Measurements from ENCODE around the gene CLEC1B. TPM values are rescaled to one million over a fixed set of nuclear protein-coding genes. Genes with fewer than 3 reads are reported as not detected.
"Not testable (repeated sequence)": the region's sequence is repeated elsewhere in the genome, so short reads cannot be mapped to it uniquely, and the experiment has no call there.

CLEC1B gene
- total and polyA plus RNA-seq, 2 of the 13 experiments (the other 11 are each of a cell fraction or from before 2014, with no cell fraction given): not detected

DNA sequence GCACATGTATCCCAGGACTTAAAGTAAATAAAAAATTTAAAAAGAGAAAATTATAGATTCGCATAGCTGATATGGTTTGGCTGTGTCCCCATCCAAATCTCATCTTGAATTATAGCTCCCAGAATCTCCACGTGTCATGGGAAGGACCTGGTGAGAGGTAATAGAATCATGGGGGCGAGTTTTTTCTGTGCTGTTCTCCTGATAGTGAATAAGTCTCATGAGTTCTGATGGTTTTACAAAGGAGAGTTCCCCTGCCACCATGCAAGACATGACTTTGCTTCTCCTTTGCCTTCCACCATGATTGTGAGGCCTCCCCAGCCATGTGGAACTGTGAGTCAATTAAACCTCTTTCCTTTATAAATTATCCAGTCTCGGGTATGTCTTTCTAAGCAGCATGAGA is 27.7 kb upstream of the CLEC1B start:
- ATAC-seq; DNase-seq (ENCODE audit: low spot score); H3K4me1 ChIP-seq (ENCODE audit: insufficient read depth, low read length); in situ Hi-C loops (cut with HindIII; ENCODE audit: extremely low pct_ligation_motif_present, low pct_unique_long_range_greater_than_20kb); H4K20me1 ChIP-seq (ENCODE audit: insufficient read depth, low read length); H3K79me2 ChIP-seq (ENCODE audit: insufficient read depth, low read length); H3K36me3 ChIP-seq (replicated peaks in 1 of 2; ENCODE audit: control insufficient read depth in 1 of 2, insufficient read depth in 2 of 2, low read length in 2 of 2); CTCF ChIA-PET (ENCODE audit: low intra/inter-chr PET ratio, low total read pairs); FAIRE-seq; intact Hi-C loops (cut with micrococcal nuclease; ENCODE audit: unreplicated experiment); H3K4me2 ChIP-seq (ENCODE audit: low read depth, low read length); H3K27ac ChIP-seq (ENCODE audit: extremely low read length, insufficient read depth, low read length); H3K9me3 ChIP-seq (ENCODE audit: low read length); H3K27me3 ChIP-seq (ENCODE audit: control insufficient read depth in 1 of 2, insufficient read depth in 2 of 2, low read length in 2 of 2); H3K4me3 ChIP-seq (replicated peaks in 1 of 3; ENCODE audit: insufficient read depth in 1 of 3, low read depth in 2 of 3, low read length in 3 of 3); BruUV-seq (replicated peaks); H3K9ac ChIP-seq (ENCODE audit: insufficient read depth, low read depth, low read length); POLR2A ChIA-PET; H2AFZ ChIP-seq (ENCODE audit: low read length): not testable (repeated sequence)
- WGBS (ENCODE audit: low lambda C conversion rate): under 1% methylated on average over 4 of the region's 4 CpGs

DNA sequence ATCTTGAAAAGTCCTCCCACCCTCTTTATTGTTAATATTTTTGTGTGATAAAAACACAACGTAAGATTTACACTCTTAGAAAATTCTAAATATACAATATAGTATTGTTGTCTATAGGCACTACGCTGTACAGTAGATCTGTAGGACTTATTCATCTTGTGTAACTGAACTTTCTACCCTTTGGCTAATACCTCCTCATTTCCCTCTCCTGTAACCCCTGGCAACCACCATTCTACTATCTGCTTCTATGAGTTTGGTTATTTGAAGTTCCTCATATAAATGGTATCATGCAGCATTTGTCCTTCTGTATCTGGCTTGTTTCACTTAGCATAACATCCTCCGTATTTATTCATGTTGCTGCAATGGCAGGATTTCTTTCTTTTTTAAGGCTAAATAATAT is 26.3 kb upstream of the CLEC1B start:
- ChIA-PET CTCF (ENCODE audit: low intra/inter-chr PET ratio, low total read pairs) (no interaction called here), POLR2A (no interaction called here)
- in situ Hi-C loops (cut with HindIII; ENCODE audit: extremely low pct_ligation_motif_present, low pct_unique_long_range_greater_than_20kb) (no loop called here), intact Hi-C loops (cut with micrococcal nuclease; ENCODE audit: unreplicated experiment) (no loop called here)
- Histone ChIP-seq H3K4me1 (ENCODE audit: insufficient read depth, low read length) (no peaks in the 10 kb centered on the region), H3K9ac (ENCODE audit: insufficient read depth, low read depth, low read length) (no peak overlapping the region), H3K36me3 (replicated peaks in 1 of 2; ENCODE audit: control insufficient read depth in 1 of 2, insufficient read depth in 2 of 2, low read length in 2 of 2) (no peaks in the 10 kb centered on the region), H2AFZ (ENCODE audit: low read length) (no peak overlapping the region), H3K4me3 (replicated peaks in 1 of 3; ENCODE audit: insufficient read depth in 1 of 3, low read depth in 2 of 3, low read length in 3 of 3) (no peak overlapping the region), H3K4me2 (ENCODE audit: low read depth, low read length) (no peak overlapping the region), H3K79me2 (ENCODE audit: insufficient read depth, low read length) (no peaks in the 10 kb centered on the region), H3K9me3 (ENCODE audit: low read length) (no peaks in the 10 kb centered on the region), H4K20me1 (ENCODE audit: insufficient read depth, low read length) (no peaks in the 10 kb centered on the region), H3K27ac (ENCODE audit: extremely low read length, insufficient read depth, low read length) (no peak overlapping the region), H3K27me3 (ENCODE audit: control insufficient read depth in 1 of 2, insufficient read depth in 2 of 2, low read length in 2 of 2) (no peaks in the 10 kb centered on the region)
- TF ChIP-seq, protein P1, sequence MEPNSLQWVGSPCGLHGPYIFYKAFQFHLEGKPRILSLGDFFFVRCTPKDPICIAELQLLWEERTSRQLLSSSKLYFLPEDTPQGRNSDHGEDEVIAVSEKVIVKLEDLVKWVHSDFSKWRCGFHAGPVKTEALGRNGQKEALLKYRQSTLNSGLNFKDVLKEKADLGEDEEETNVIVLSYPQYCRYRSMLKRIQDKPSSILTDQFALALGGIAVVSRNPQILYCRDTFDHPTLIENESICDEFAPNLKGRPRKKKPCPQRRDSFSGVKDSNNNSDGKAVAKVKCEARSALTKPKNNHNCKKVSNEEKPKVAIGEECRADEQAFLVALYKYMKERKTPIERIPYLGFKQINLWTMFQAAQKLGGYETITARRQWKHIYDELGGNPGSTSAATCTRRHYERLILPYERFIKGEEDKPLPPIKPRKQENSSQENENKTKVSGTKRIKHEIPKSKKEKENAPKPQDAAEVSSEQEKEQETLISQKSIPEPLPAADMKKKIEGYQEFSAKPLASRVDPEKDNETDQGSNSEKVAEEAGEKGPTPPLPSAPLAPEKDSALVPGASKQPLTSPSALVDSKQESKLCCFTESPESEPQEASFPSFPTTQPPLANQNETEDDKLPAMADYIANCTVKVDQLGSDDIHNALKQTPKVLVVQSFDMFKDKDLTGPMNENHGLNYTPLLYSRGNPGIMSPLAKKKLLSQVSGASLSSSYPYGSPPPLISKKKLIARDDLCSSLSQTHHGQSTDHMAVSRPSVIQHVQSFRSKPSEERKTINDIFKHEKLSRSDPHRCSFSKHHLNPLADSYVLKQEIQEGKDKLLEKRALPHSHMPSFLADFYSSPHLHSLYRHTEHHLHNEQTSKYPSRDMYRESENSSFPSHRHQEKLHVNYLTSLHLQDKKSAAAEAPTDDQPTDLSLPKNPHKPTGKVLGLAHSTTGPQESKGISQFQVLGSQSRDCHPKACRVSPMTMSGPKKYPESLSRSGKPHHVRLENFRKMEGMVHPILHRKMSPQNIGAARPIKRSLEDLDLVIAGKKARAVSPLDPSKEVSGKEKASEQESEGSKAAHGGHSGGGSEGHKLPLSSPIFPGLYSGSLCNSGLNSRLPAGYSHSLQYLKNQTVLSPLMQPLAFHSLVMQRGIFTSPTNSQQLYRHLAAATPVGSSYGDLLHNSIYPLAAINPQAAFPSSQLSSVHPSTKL (CRISPR knock-in tag; IDR thresholded peaks at IDR 0.05): no peak
- no peak for TF ChIP-seq HNF4G (IDR thresholded peaks at IDR 0.05; ENCODE audit: borderline replicate concordance, low read depth, low read length)
- TF ChIP-seq HNF4G (CRISPR knock-in tag; IDR thresholded peaks at IDR 0.05; ENCODE audit: borderline replicate concordance, low read depth): no peak
- TF ChIP-seq ZBTB8A (CRISPR knock-in tag; IDR thresholded peaks at IDR 0.05; ENCODE audit: borderline replicate concordance, low read depth): no peak
- TF ChIP-seq ZZZ3 (CRISPR knock-in tag; IDR thresholded peaks at IDR 0.05; ENCODE audit: borderline replicate concordance): no peak
- TF ChIP-seq HOXA5 (CRISPR knock-in tag; IDR thresholded peaks at IDR 0.05): no peak
- TF ChIP-seq, protein P2, sequence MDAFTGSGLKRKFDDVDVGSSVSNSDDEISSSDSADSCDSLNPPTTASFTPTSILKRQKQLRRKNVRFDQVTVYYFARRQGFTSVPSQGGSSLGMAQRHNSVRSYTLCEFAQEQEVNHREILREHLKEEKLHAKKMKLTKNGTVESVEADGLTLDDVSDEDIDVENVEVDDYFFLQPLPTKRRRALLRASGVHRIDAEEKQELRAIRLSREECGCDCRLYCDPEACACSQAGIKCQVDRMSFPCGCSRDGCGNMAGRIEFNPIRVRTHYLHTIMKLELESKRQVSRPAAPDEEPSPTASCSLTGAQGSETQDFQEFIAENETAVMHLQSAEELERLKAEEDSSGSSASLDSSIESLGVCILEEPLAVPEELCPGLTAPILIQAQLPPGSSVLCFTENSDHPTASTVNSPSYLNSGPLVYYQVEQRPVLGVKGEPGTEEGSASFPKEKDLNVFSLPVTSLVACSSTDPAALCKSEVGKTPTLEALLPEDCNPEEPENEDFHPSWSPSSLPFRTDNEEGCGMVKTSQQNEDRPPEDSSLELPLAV (CRISPR knock-in tag; conservative IDR thresholded peaks at IDR 0.05; ENCODE audit: low read depth): no peak
- no peak for TF ChIP-seq JARID2 (CRISPR knock-in tag; IDR thresholded peaks at IDR 0.05; ENCODE audit: insufficient replicate concordance)
- TF ChIP-seq HHEX (CRISPR knock-in tag; IDR thresholded peaks at IDR 0.05): no peak
- BruUV-seq (replicated peaks): no TSS peak
- 35% methylated on average over 3 of the region's 3 CpGs for WGBS (ENCODE audit: low lambda C conversion rate)
- ATAC-seq: no peak
- FAIRE-seq: no peak
- DNase-seq (ENCODE audit: low spot score): no peak

Data from HepG2 (cell line).